ENCODE results near the gene SSTR3.
"Not testable (repeated sequence)": the region's sequence is repeated elsewhere in the genome, so short reads cannot be mapped to it uniquely, and the experiment has no call there.

SSTR3 gene

GRCh38 chr22:37243402-37244113 lies 31.3 kb upstream of the SSTR3 start:
- DNase-seq = no peak

DNA sequence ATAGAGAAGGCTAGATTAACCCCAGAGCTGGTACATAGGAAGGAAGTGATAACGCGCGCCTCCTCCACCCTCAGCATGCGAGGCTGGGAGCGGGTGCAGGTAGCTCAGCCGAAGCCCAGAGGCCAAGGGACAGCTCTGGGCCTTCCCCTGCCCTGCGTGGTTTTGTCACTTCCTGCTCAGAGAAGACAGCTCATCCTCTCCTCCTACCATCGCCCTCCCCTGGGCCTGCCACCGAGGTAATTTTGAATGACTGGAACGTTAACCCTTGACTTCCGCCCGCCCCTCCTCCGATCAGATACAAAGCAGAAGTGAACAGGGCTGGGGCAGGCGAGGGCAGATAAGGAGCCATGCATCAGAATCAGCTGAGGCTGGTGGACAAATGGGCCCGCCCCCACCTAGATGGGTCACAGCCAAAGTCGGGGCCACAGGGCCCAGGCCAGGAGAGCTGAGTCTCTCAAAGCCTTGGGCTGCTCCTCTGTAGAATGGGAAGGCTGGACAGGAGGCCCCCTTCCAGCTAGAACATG lies 30.2 kb upstream of the SSTR3 start:
- DNase-seq = peak in 5 of 58 donors; percentile 5 to 31 (median 13)

DNA sequence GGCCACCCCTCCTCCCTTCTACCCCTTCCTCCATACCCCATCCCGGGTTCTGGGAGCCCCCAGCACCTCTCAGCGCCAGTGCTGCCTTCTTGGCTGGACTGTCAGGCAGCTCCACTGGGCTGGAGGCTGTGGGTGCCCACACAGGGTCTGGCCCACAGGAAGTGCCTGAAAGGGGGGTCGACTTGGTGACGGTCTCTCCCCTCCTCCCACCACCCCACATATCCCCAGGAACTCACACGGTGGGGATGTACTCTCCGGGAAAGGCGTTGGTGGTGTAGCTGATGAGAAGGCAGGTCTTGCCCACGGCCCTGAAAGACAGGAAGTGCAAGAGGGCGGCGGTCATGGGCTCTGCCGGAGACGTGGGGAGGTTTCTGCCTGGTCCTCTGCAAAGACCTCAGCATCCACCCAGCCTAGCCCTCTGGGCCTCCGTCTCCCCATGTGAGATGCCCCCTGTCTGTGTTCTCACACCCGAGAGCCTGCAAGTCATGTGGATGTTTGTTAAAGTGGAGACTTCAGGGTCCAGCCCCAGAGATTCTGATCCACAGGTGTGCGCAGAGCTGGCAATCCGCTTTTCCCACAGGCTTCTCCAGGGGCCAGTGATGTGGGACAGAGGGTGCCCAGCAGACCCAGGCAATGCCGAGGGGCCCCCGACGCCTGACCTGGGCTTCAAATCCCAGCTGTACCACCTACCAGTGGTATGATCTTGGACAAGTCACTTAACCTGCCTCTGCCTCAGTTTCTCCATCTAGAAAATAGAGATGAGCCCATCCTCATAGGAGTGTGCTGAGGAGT lies 29.3 kb upstream of the SSTR3 start:
- DNase-seq = no peak

- DNase-seq = no peak
These were observed 28.7 kb upstream of the SSTR3 start for GRCh38 chr22:37240941-37241320.

DNA sequence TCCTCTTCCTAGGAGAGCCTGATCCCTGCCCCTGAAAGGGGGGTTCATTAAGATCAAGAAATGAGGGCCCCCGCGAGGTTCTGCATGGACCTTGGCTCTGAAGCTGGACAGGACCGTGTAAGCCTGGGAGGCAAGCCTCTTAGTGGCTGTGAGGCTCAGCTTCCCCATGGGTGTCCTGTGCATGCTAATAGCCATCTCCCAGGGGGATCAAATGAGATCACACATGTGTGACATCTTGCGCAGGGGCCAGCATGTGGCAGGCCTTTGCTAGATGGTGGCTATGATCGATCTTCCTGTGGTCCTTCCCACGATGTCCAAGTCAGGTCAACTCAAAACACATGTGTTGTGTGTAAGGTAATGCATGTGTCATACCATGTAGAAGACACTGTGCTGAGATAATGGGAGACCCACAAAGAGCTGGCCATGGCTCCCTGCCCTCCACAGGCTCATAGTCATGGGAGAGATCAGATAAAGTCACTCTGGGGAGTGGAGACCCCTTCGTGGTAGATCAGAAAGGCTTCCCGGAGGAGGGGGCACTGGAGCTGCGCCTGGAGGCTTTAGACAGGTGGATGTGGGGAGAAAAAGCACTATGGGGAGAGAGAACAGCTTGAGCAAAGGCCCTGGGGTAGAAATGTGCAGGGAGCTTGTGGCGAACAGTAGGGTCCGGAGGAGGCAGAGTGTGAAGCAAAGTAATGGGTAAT lies 28.1 kb upstream of the SSTR3 start:
- no peak for DNase-seq

GRCh38 chr22:37239336-37240239 lies 27.3 kb upstream of the SSTR3 start:
- no peak for DNase-seq

- no peak for DNase-seq
These were observed 25.3 kb upstream of the SSTR3 start for GRCh38 chr22:37237371-37238268.

DNA sequence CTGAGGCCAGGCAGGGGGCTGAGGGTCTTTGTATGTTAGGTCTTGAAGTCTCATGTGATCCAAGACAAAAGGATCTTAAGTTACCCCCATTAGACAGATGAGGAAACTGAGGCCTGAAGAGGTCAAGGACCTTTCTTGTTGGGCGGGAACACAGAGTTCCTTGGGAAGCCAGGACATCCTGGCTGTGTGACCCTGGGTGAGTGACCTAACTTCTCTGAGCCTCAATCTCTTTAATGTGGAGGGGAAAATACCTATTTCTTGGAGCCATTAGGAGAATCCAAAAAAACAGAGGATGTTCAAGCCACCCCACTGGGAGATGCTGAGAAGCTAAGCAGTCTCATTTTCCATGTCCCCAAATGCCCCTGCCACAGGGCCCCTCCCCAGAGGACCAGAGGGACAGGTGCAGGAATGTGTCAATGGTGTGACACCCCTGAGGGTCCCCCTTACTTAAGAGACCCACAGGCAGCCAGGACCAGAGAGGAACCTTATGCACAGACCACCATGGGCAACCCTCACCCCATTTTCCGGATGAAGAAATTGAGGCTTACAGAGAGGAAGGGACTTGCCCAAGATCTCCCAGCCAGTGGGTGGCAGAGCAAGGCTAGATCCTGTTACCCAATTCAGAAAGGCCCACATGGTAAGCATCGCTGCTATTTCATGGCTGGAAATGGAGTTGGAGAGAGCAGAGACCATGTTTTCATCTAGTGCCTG lies 23.8 kb upstream of the SSTR3 start:
- DNase-seq = no peak

DNA sequence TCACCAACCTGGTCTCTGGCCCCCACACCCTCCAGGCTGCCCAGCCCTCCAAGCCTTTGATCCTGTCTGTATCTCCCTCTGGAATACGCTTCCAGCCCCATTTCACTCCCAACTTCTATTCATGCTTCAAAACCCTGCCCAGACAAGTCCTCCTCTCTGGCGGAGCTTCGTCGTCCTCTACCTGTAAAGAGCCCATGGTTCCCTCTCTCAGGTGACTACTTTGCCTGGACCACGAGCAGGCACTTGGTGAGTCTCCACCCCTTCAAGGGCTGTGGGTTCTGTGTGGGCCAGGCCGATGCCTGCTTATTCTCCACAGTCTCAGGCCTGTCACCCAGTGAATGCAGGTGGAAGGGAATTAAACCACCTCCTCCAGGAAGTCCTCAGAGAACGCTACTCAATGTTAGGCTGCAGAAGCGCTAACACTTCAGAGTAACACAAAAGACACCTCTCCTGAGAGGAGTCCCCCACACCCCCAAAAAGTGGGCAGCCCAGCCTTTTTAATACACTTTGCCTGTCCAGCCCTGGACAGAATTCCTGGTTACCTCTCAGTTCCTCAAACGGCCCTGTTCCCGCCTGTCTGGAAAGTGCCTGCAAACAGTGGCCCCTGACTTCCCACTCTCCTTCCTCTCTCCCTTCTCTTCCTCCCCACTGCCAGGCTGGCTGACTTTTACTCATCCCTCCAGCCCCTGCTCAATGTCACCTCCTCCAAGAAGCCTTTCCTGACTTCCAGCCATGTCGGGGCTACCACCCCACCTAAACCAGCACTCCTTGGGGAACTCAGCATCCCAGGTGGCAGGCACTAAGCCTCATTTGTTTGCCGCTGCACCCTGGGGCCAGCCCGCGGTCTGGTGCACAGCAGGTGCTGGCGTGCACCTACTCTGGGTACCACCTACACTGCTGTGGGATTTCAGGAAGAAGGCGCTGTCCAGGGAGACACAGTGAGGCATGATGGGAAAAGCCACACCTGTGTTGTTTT lies 22.7 kb upstream of the SSTR3 start:
- no peak for DNase-seq

DNA sequence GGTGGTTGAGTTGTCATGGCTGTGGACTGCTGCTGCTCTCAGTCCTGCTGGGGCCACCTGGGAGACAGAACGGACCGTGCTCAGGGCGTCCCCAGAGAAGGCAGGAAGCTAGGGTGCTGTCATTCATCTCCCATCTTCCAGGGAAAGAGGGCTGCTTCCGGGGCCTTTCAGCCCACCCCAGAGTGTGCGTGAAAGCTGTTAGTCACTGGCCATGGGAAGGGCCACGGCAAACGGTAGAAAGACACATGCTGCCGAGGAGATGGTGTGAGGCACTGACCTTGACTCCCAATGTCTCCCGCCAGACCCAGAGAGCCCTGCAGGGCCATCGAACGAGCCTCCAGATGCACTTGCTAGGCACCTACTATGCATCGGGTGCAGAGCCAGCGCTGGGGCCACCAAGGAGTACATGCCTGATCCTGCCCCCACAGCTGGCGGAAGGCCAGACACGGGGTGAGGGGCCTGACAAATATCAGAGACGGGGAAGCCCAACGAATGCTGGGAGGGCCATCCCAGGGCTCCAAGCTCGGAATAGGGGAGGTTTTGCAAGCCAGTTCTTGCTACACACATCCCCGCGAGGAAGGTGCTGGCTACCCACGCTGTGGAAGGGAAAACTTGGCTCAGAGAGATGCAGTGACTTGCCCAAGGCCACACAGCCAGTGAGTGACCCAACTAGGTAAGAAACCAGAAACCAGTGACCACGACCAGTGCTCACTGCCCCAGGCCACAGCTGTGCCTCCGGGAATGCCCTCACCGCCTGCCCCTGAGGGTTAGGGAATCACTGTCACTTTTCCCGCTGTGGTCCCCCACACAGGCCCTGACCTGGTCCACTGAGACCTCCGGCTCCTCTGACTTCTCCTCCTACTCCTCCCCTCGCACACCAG lies 21.7 kb upstream of the SSTR3 start:
- no peak for DNase-seq

GRCh38 chr22:37233371-37233750 lies 21.1 kb upstream of the SSTR3 start:
- DNase-seq = not testable (repeated sequence)

GRCh38 chr22:37232140-37232998 lies 20.1 kb upstream of the SSTR3 start:
- no peak for DNase-seq

DNA sequence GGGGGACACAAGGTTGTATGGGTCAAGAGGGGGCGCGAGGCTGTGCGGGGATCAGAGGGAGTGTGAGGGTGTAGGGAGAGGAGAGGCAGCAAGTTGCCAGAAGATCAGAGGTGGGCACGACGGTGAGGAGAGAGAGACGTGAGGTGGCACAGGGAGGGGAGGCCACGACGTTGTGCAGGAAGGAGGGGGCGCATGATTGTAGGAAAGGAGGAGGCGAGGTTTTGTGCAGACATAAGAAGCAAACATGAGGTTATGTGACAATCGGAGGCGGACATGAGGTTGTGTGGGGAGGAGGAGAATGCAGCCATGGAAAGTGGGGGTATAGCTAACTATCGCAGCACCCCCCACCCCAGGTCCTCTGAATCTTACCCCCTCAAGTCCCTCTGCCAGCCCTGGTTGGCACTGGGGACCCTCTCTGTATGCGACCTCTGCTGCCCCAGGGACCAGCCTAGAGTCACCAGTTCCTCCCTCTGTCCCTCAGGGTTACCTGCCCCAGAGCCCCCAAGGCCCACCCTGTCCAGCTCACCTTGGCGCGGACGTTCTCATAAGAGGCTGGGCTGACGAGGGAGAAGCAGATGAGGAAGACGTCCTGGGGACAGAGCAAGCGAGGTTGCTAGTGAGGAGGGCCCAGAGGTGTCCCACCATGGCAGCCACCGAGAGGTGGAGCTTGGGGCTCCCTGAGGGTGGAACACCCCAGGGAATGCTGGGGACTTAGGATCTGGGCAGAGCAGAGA lies 19.3 kb upstream of the SSTR3 start:
- DNase-seq = no peak

GRCh38 chr22:37230673-37231405 lies 18.6 kb upstream of the SSTR3 start:
- DNase-seq = no peak
